NCI-H2081 (cell line): ENCODE data around the gene ASH1L.
A peak's percentile ranks its signal among the peaks of the same experiment; 100 is the strongest.
"Not testable (repeated sequence)": the region's sequence is repeated elsewhere in the genome, so short reads cannot be mapped to it uniquely, and the experiment has no call there.

Experiments
- DNase-seq, 2 experiments: peaks; one replicate each; lab custom pipeline; 2025; lab: John Stamatoyannopoulos, UW

Gene ASH1L

GRCh38 chr1:155555915-155556314, 6.7 kb downstream of the ASH1L start:
- no peak for DNase-seq

- peak in 1 of 2 experiments; percentile 31 for DNase-seq
Observed at GRCh38 chr1:155553349-155553748, 9.3 kb downstream of the ASH1L start.

GRCh38 chr1:155548706-155549105, 13.9 kb downstream of the ASH1L start:
- DNase-seq = no peak

- DNase-seq = no peak
Observed at GRCh38 chr1:155540000-155540874, 22.4 kb downstream of the ASH1L start.

- no peak for DNase-seq
Observed at GRCh38 chr1:155537193-155537592, 25.4 kb downstream of the ASH1L start.

- no peak for DNase-seq
Observed at GRCh38 chr1:155531624-155532023, 31.0 kb downstream of the ASH1L start.

- no peak for DNase-seq
Observed at GRCh38 chr1:155529929-155530328, 32.7 kb downstream of the ASH1L start.

GRCh38 chr1:155529109-155529508, 33.5 kb downstream of the ASH1L start:
- no peak for DNase-seq

GRCh38 chr1:155527677-155528076, 34.9 kb downstream of the ASH1L start:
- no peak for DNase-seq

GRCh38 chr1:155526356-155526755, 36.2 kb downstream of the ASH1L start:
- DNase-seq = no peak

GRCh38 chr1:155522069-155522468, 40.5 kb downstream of the ASH1L start:
- DNase-seq = no peak

- no peak for DNase-seq
Observed at GRCh38 chr1:155518484-155518883, 44.1 kb downstream of the ASH1L start.

GRCh38 chr1:155514582-155515187, 47.9 kb downstream of the ASH1L start:
- no peak for DNase-seq

GRCh38 chr1:155513300-155513916, 49.2 kb downstream of the ASH1L start:
- no peak for DNase-seq

GRCh38 chr1:155511385-155511784, 51.2 kb downstream of the ASH1L start:
- not testable (repeated sequence) for DNase-seq

- DNase-seq = no peak
Observed at GRCh38 chr1:155509064-155509463, 53.5 kb downstream of the ASH1L start.

GRCh38 chr1:155507945-155508344, 54.7 kb downstream of the ASH1L start:
- no peak for DNase-seq

GRCh38 chr1:155505963-155506362, 56.6 kb downstream of the ASH1L start:
- not testable (repeated sequence) for DNase-seq

GRCh38 chr1:155504207-155504606, 58.4 kb downstream of the ASH1L start:
- peak in 1 of 2 experiments; percentile 41 for DNase-seq

GRCh38 chr1:155499953-155500639, 62.5 kb downstream of the ASH1L start:
- peak; percentile 85 to 92 for DNase-seq

GRCh38 chr1:155499263-155499662, 63.3 kb downstream of the ASH1L start:
- DNase-seq = no peak

GRCh38 chr1:155493595-155493994, 69.0 kb downstream of the ASH1L start:
- not testable (repeated sequence) for DNase-seq
